ENCODE results near the gene INTS13. TPM values are rescaled to one million over a fixed set of nuclear protein-coding genes. Genes with fewer than 3 reads are reported as not detected.
A peak's percentile ranks its signal among the peaks of the same experiment; 100 is the strongest.

Gene INTS13
- total RNA-seq, 1 experiment from 2014 or later = 50.5 TPM

GRCh38 chr12:26937443-26937862 is 328 bp downstream of the INTS13 start:
- no peaks in the 10 kb centered on the region for H3K9me3 ChIP-seq (ENCODE audit: control insufficient read depth in 1 of 2, insufficient read depth in 1 of 2, low read depth in 1 of 2, low read length in 2 of 2)
- ChIA-PET CTCF (no interaction called here), RAD21 (ENCODE audit: low non-redundant PET in 1 of 2, low total read pairs in 2 of 2, uncharacterized antibody in 2 of 2, unreplicated experiment in 2 of 2) (no interaction called here), POLR2A (no interaction called here)
- no peaks in the 10 kb centered on the region for H3K27me3 ChIP-seq (ENCODE audit: insufficient read depth, low read length)
- H3K9ac ChIP-seq (ENCODE audit: low read length) = peak overlapping the region; percentile 98
- peaks cover 9 to 10% of the 10 kb centered on the region in 2 experiments for H3K36me3 ChIP-seq (ENCODE audit: control insufficient read depth in 1 of 2, insufficient read depth in 2 of 2, low read length in 2 of 2)
- TF ChIP-seq FOSL1 (IDR thresholded peaks at IDR 0.05; ENCODE audit: low read depth) (peak; percentile 11; the same call in 1 of the 2 replicates), TCF7L2 (IDR thresholded peaks at IDR 0.05; ENCODE audit: borderline replicate concordance, extremely low read depth, insufficient read depth, insufficient read length) (no peak), RAD21 (IDR thresholded peaks at IDR 0.05; ENCODE audit: low read depth) (no peak), JUND (IDR thresholded peaks at IDR 0.05) (no peak), MAX (IDR thresholded peaks at IDR 0.05) (peak; percentile 51), YY1 (IDR thresholded peaks at IDR 0.05; ENCODE audit: extremely low read depth, insufficient replicate concordance, low read depth, low read length) (no peak), SP1 (IDR thresholded peaks at IDR 0.05; ENCODE audit: low read depth) (no peak), POLR2AphosphoS5 (IDR thresholded peaks at IDR 0.05; ENCODE audit: low read depth, low read length) (no peak), POLR2A (IDR thresholded peaks at IDR 0.05; ENCODE audit: borderline replicate concordance, extremely low read depth, insufficient read depth, insufficient read length) (no peak), EZH2phosphoT487 (IDR thresholded peaks at IDR 0.05; ENCODE audit: borderline replicate concordance) (no peak), SIN3A (IDR thresholded peaks at IDR 0.05; ENCODE audit: low read depth) (no peak)
- H3K9me2 ChIP-seq (ENCODE audit: insufficient read depth) = no peaks in the 10 kb centered on the region
- intact Hi-C loops (cut with micrococcal nuclease) = loop anchor here (5.0 kb wide), 1 partner anchor 75 kb away; the partner anchor contains the start of gene TM7SF3
- peak overlapping the region; percentile 77 for H3K27ac ChIP-seq (ENCODE audit: low read depth, low read length)
- H3K79me2 ChIP-seq (ENCODE audit: insufficient read depth, low read length) = peaks cover 94% of the 10 kb centered on the region
- H3K4me1 ChIP-seq (ENCODE audit: control insufficient read depth in 1 of 2, insufficient read depth in 2 of 2, low read length in 2 of 2) = peaks cover 3 to 23% of the 10 kb centered on the region in 2 experiments; a peak in 3 of 4 replicates
- ATAC-seq = no peak
- no peak overlapping the region for H2AFZ ChIP-seq (ENCODE audit: low read depth, low read length, poor library complexity, severe bottlenecking)
- peak overlapping the region; percentile 71 to 98 for H3K4me3 ChIP-seq (replicated peaks in 1 of 2; ENCODE audit: low read depth in 1 of 2, low read length in 2 of 2)
- TSS peak; percentile 48 for BruUV-seq (replicated peaks)
- peaks cover under 1% of the 10 kb centered on the region; the same call in 1 of the 2 replicates for H4K20me1 ChIP-seq (ENCODE audit: insufficient read depth)
- peak overlapping the region; percentile 85 for H3K4me2 ChIP-seq (ENCODE audit: low read length)
- DNase-seq (ENCODE audit: low read depth, low spot score) = no peak
